Stomach smooth muscle (tissue), 2 donors: ENCODE data around the gene SC5D.

Experiments used
- H3K27ac ChIP-seq: one replicate; pipeline ENCODE4 v1.7.0; 2013; ENCODE audit warnings: mild to moderate bottlenecking, low read length, inconsistent platforms
- H3K27me3 ChIP-seq, 2 donors: one replicate each; pipeline ENCODE4 v1.7.0; 2013; ENCODE audit warnings: low read length in 2 of 2; ENCODE audit not compliant: insufficient read depth in 2 of 2, control insufficient read depth in 1 of 2
- H3K36me3 ChIP-seq, 2 donors: one replicate each; pipeline ENCODE4 v1.7.0; 2013; ENCODE audit warnings: low read length in 2 of 2; ENCODE audit not compliant: control insufficient read depth in 2 of 2, insufficient read depth in 2 of 2
- H3K4me1 ChIP-seq: one replicate; pipeline ENCODE4 v1.7.0; 2013; ENCODE audit warnings: low read length; ENCODE audit not compliant: control insufficient read depth, insufficient read depth
- H3K4me3 ChIP-seq, 2 donors: one replicate each; pipeline ENCODE4 v1.7.0; 2013; ENCODE audit warnings: low read length in 2 of 2
- H3K9ac ChIP-seq, 2 donors: one replicate each; pipeline ENCODE4 v1.7.0; 2013; ENCODE audit warnings: low read length in 2 of 2, mild to moderate bottlenecking in 1 of 2
- H3K9me3 ChIP-seq, 2 donors: one replicate each; pipeline ENCODE4 v1.7.0; 2013; ENCODE audit warnings: low read length in 2 of 2; ENCODE audit not compliant: control insufficient read depth in 2 of 2
- donor health status: healthy.
- donor health status: Pancreatic carcinoma.

The SC5D gene

GRCh38 chr11:121328967-121329679 lies 36.6 kb downstream of the SC5D start:
- Histone ChIP-seq H3K27ac (no peak overlapping the region), H3K4me1 (no peaks in the 10 kb centered on the region), H3K4me3 (no peak overlapping the region), H3K9ac (no peak overlapping the region), H3K27me3 (peaks cover 0 to 3% of the 10 kb centered on the region in 2 donors), H3K36me3 (no peaks in the 10 kb centered on the region), H3K9me3 (no peaks in the 10 kb centered on the region)

GRCh38 chr11:121329781-121330395 lies 37.3 kb downstream of the SC5D start:
- Histone ChIP-seq H3K27me3 (peaks cover 0 to 3% of the 10 kb centered on the region in 2 donors), H3K27ac (no peak overlapping the region), H3K4me3 (no peak overlapping the region), H3K4me1 (no peaks in the 10 kb centered on the region), H3K9me3 (no peaks in the 10 kb centered on the region), H3K9ac (no peak overlapping the region), H3K36me3 (no peaks in the 10 kb centered on the region)

GRCh38 chr11:121330614-121331435 lies 38.3 kb downstream of the SC5D start:
- peaks cover 0 to 3% of the 10 kb centered on the region in 2 donors for H3K27me3 ChIP-seq
- no peaks in the 10 kb centered on the region for H3K4me1 ChIP-seq
- H3K27ac ChIP-seq, result no peak overlapping the region
- no peaks in the 10 kb centered on the region for H3K36me3 ChIP-seq
- no peak overlapping the region for H3K9ac ChIP-seq
- no peaks in the 10 kb centered on the region for H3K9me3 ChIP-seq
- no peak overlapping the region for H3K4me3 ChIP-seq

GRCh38 chr11:121334973-121335710 lies 42.6 kb downstream of the SC5D start:
- Histone ChIP-seq H3K9me3 (no peaks in the 10 kb centered on the region), H3K9ac (no peak overlapping the region), H3K4me1 (no peaks in the 10 kb centered on the region), H3K27ac (no peak overlapping the region), H3K36me3 (no peaks in the 10 kb centered on the region), H3K4me3 (no peak overlapping the region), H3K27me3 (peaks cover 0 to 3% of the 10 kb centered on the region in 2 donors)

GRCh38 chr11:121336279-121336937 lies 43.8 kb downstream of the SC5D start:
- no peak overlapping the region for H3K27ac ChIP-seq
- H3K27me3 ChIP-seq, result no peaks in the 10 kb centered on the region
- no peaks in the 10 kb centered on the region for H3K9me3 ChIP-seq
- H3K4me1 ChIP-seq, result no peaks in the 10 kb centered on the region
- H3K4me3 ChIP-seq, result no peak overlapping the region
- H3K9ac ChIP-seq, result no peak overlapping the region
- no peaks in the 10 kb centered on the region for H3K36me3 ChIP-seq

- H3K27me3 ChIP-seq, result no peaks in the 10 kb centered on the region
- no peak overlapping the region for H3K27ac ChIP-seq
- H3K36me3 ChIP-seq, result no peaks in the 10 kb centered on the region
- no peaks in the 10 kb centered on the region for H3K9me3 ChIP-seq
- no peak overlapping the region for H3K9ac ChIP-seq
- no peaks in the 10 kb centered on the region for H3K4me1 ChIP-seq
- no peak overlapping the region for H3K4me3 ChIP-seq
Measured at GRCh38 chr11:121337078-121337477, 44.5 kb downstream of the SC5D start.

- Histone ChIP-seq H3K36me3 (no peaks in the 10 kb centered on the region), H3K27ac (no peak overlapping the region)
Measured at GRCh38 chr11:121337740-121338272, 45.2 kb downstream of the SC5D start.

GRCh38 chr11:121338536-121338935 lies 46.0 kb downstream of the SC5D start:
- no peaks in the 10 kb centered on the region for H3K36me3 ChIP-seq
- no peak overlapping the region for H3K4me3 ChIP-seq
- no peaks in the 10 kb centered on the region for H3K4me1 ChIP-seq
- no peak overlapping the region for H3K27ac ChIP-seq
- no peaks in the 10 kb centered on the region for H3K27me3 ChIP-seq
- H3K9me3 ChIP-seq, result no peaks in the 10 kb centered on the region
- H3K9ac ChIP-seq, result no peak overlapping the region

More at GRCh38 chr11:121337740-121338272, 45.2 kb downstream of the SC5D start:
- no peak overlapping the region for H3K4me3 ChIP-seq
- no peaks in the 10 kb centered on the region for H3K9me3 ChIP-seq
- no peaks in the 10 kb centered on the region for H3K4me1 ChIP-seq
- H3K9ac ChIP-seq, result no peak overlapping the region
- H3K27me3 ChIP-seq, result no peaks in the 10 kb centered on the region

GRCh38 chr11:121340032-121340580 lies 47.5 kb downstream of the SC5D start:
- no peaks in the 10 kb centered on the region for H3K36me3 ChIP-seq
- no peak overlapping the region for H3K9ac ChIP-seq
- no peaks in the 10 kb centered on the region for H3K9me3 ChIP-seq
- H3K4me1 ChIP-seq, result no peaks in the 10 kb centered on the region
- no peak overlapping the region for H3K27ac ChIP-seq
- no peak overlapping the region for H3K4me3 ChIP-seq
- no peaks in the 10 kb centered on the region for H3K27me3 ChIP-seq
